ENCODE measurements around the gene EPC2. TPM values are rescaled to one million over a fixed set of nuclear protein-coding genes. Genes with fewer than 3 reads are reported as not detected.

Gene EPC2
- total RNA-seq, 6 experiments from 2014 or later, result 7.7 to 13.3 (median 8.8) TPM

DNA sequence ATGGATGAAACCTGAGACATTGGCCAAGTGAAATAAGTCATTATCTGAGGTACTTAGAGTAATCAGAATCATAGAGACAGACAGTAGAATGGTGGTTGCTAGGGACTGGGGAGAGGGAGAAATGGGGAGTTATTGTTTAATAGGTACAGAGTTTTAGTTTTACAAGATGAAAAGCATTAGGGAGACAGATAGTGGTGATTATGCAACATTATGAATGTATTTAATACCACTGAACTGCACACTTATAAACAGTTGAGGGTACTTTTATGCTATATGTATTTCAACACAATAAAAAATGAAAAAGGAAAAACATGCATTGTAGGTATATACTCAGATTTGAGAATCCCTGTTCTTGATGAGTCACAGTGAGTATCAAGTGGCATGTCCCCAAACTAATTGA, 59.7 kb downstream of the EPC2 start:
- H3K27ac ChIP-seq, result no peak overlapping the region
- DNase-seq, result no peak
- no peak overlapping the region for H3K4me3 ChIP-seq
- no peak for ATAC-seq
- H3K4me1 ChIP-seq, result no peaks in the 10 kb centered on the region
- intact Hi-C loops (cut with DNase I), result no loop called here
- peaks cover 0 to 3% (median 0%) of the 10 kb centered on the region in 4 donors for H3K36me3 ChIP-seq
- peaks cover 0 to 8% (median 0%) of the 10 kb centered on the region in 4 donors for H3K9me3 ChIP-seq
- no peaks in the 10 kb centered on the region for H3K27me3 ChIP-seq
- TF ChIP-seq CTCF (IDR thresholded peaks at IDR 0.05) (no peak), POLR2A (IDR thresholded peaks at IDR 0.05) (no peak)

DNA sequence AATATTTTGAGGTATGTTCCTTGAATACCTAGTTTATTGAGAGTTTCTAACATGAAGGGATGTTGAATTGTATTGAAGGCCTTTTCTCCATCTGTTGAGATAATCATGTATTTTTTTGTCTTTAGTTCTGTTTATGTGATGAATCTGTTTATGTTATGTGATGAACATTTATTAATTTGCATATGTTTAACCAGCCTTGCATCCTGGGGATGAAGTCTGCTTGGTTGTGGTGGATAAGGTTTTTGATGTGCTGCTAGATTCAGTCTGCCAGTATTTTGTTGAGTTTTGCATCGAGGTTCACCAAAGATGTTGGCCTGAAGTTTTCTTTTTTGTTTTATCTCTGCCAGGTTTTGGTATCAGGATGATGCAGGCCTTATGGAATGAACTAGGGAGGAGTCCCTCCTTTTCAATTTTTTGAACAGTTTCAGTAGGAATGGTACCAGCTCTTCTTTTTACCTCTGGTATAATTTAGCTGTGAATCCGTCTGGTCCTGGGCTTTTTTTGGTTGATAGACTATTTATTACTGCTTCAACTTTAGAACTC, 71.9 kb downstream of the EPC2 start:
- TF ChIP-seq CTCF (IDR thresholded peaks at IDR 0.05) (no peak), POLR2A (IDR thresholded peaks at IDR 0.05) (no peak)
- Histone ChIP-seq H3K27ac (no peak overlapping the region), H3K9me3 (no peaks in the 10 kb centered on the region), H3K4me1 (no peaks in the 10 kb centered on the region), H3K36me3 (no peaks in the 10 kb centered on the region), H3K27me3 (no peaks in the 10 kb centered on the region), H3K4me3 (no peak overlapping the region)
- DNase-seq (no peak), ATAC-seq (no peak)
- 93% methylated on average over 2 of the region's 2 CpGs for WGBS (ENCODE audit: insufficient coverage, low coverage, low lambda C conversion rate, missing lambda C conversion rate)
- intact Hi-C loops (cut with DNase I), result no loop called here

- H3K4me3 ChIP-seq, result no peak overlapping the region
- H3K27me3 ChIP-seq, result no peaks in the 10 kb centered on the region
- no peak overlapping the region for H3K27ac ChIP-seq
- intact Hi-C loops (cut with DNase I), result no loop called here
- no peaks in the 10 kb centered on the region for H3K4me1 ChIP-seq
- ATAC-seq (no peak), DNase-seq (no peak)
- H3K9me3 ChIP-seq, result no peaks in the 10 kb centered on the region
- WGBS (ENCODE audit: insufficient coverage, low coverage, low lambda C conversion rate, missing lambda C conversion rate), result 94% methylated on average over 3 of the region's 3 CpGs
- TF ChIP-seq POLR2A (IDR thresholded peaks at IDR 0.05), result no peak
- no peaks in the 10 kb centered on the region for H3K36me3 ChIP-seq
Measured at GRCh38 chr2:148718039-148718438, 73.5 kb downstream of the EPC2 start.

- intact Hi-C loops (cut with DNase I), result no loop called here
- Histone ChIP-seq H3K4me1 (no peaks in the 10 kb centered on the region), H3K4me3 (no peak overlapping the region), H3K9me3 (no peaks in the 10 kb centered on the region), H3K27ac (no peak overlapping the region), H3K27me3 (no peaks in the 10 kb centered on the region), H3K36me3 (no peaks in the 10 kb centered on the region)
- ATAC-seq (no peak), DNase-seq (no peak)
- WGBS (ENCODE audit: insufficient coverage, low coverage, low lambda C conversion rate, missing lambda C conversion rate), result 74% methylated on average over 3 of the region's 6 CpGs
- TF ChIP-seq POLR2A (IDR thresholded peaks at IDR 0.05), result no peak
- TF ChIP-seq CTCF (IDR thresholded peaks at IDR 0.05), result no peak
Measured at GRCh38 chr2:148719195-148719749, 74.7 kb downstream of the EPC2 start.

- TF ChIP-seq CTCF (IDR thresholded peaks at IDR 0.05), result no peak
- no peak for TF ChIP-seq POLR2A (IDR thresholded peaks at IDR 0.05)
- H3K4me1 ChIP-seq, result no peaks in the 10 kb centered on the region
- ATAC-seq (peak in 3 of 4 donors; percentile 14 to 29 (median 23)), DNase-seq (no peak)
- H3K4me3 ChIP-seq, result no peak overlapping the region
- H3K36me3 ChIP-seq, result no peaks in the 10 kb centered on the region
- WGBS (ENCODE audit: insufficient coverage, low coverage, low lambda C conversion rate, missing lambda C conversion rate), result no CpG with 5 or more reads among the region's 2 CpGs
- H3K27ac ChIP-seq, result no peak overlapping the region
- H3K27me3 ChIP-seq, result no peaks in the 10 kb centered on the region
- intact Hi-C loops (cut with DNase I), result no loop called here
- no peaks in the 10 kb centered on the region for H3K9me3 ChIP-seq
Measured at GRCh38 chr2:148719941-148720436, 75.4 kb downstream of the EPC2 start.
